Gastrocnemius medialis (tissue), 4 donors: Measurements from ENCODE around the gene TM4SF20. TPM values are rescaled to one million over a fixed set of nuclear protein-coding genes. Genes with fewer than 3 reads are reported as not detected.

Source experiments
- ATAC-seq, 2 donors: fragments of 150-250 bp; one replicate each; pipeline ENCODE4 v1.9.1; 2016
- DNase-seq, 2 donors: peaks; one replicate each; pipeline ENCODE4 v3.0.0-alpha.2; 2019
- H3K27ac ChIP-seq, 4 donors: fragments of 200-600 bp; sonication (generic); 1 replicate in 1 of 4; 2 replicates in 3 of 4; pipeline ENCODE4 v1.5.1; 2016 to 2018; ENCODE audit warnings: mild to moderate bottlenecking in 2 of 4, moderate library complexity in 1 of 4
- H3K27me3 ChIP-seq, 3 donors: fragments of 200-600 bp; sonication (generic) in 2 of 3; 1 replicate in 1 of 3; 2 replicates in 2 of 3; pipeline versions ENCODE4 v1.5.1 to v1.6.0; 2016 to 2019; ENCODE audit warnings: mild to moderate bottlenecking in 1 of 3, moderate library complexity in 1 of 3
- H3K36me3 ChIP-seq, 2 donors: fragments of 200-600 bp; sonication (generic) in 1 of 2; one replicate each; pipeline ENCODE4 v1.5.1; 2017 to 2018
- H3K4me1 ChIP-seq, 2 donors: fragments of 200-600 bp; sonication (generic) in 1 of 2; one replicate each; pipeline ENCODE4 v1.5.1; 2016 to 2017; ENCODE audit warnings: mild to moderate bottlenecking in 2 of 2
- H3K4me3 ChIP-seq, 4 donors: fragments of 200-600 bp; sonication (generic) in 3 of 4; 1 replicate in 1 of 4; 2 replicates in 3 of 4; pipeline ENCODE4 v1.5.1; 2016 to 2019; ENCODE audit warnings: mild to moderate bottlenecking in 2 of 4
- H3K9me3 ChIP-seq, 3 donors: fragments of 200-600 bp; sonication (generic) in 2 of 3; 1 replicate in 1 of 3; 2 replicates in 2 of 3; pipeline ENCODE4 v1.5.1; 2016 to 2019
- POLR2A ChIP-seq, 2 donors: fragments of 450-650 bp; IDR thresholded peaks; one replicate each; pipeline ENCODE4 v1.6.1; 2017; ENCODE audit warnings: antibody characterized with exemption in 2 of 2, mild to moderate bottlenecking in 2 of 2, moderate library complexity in 2 of 2
- in situ Hi-C, 4 donors: fragments of 200-750 bp; cut with MboI; loops; one replicate each; pipeline versions ENCODE4 v1.15.0 to v1.8.0; 2017; ENCODE audit warnings: low sequenced_read_pairs in 4 of 4
- intact Hi-C: fragments of 100-400 bp; cut with DNase I; formaldehyde crosslinking; loops from one replicate; pipeline ENCODE4 v1.15.1; 2023; ENCODE audit warnings: low total_unique reads
- total RNA-seq, 4 donors: library from RNA; depleted of rRNA; stranded (reverse); fragments of >200 nt; gene quantifications; one replicate each; pipeline versions ENCODE4 v1.1.0 to v1.2.3, GENCODE V29; 2016
- TF ChIP-seq, protein P1 (sequence below), 5 experiments: fragments of 450-650 bp in 3 of 5; fragments of 200-600 bp in 2 of 5; sonication (generic) in 2 of 5; IDR thresholded peaks in 4 of 5; conservative IDR thresholded peaks in 1 of 5; 1 replicate in 4 of 5; 2 replicates in 1 of 5; pipeline ENCODE4 v1.5.1; 2016 to 2019; ENCODE audit warnings: antibody characterized with exemption in 5 of 5, mild to moderate bottlenecking in 3 of 5, moderate library complexity in 3 of 5

Gene TM4SF20
- total RNA-seq, 4 donors from 2014 or later = not detected

DNA sequence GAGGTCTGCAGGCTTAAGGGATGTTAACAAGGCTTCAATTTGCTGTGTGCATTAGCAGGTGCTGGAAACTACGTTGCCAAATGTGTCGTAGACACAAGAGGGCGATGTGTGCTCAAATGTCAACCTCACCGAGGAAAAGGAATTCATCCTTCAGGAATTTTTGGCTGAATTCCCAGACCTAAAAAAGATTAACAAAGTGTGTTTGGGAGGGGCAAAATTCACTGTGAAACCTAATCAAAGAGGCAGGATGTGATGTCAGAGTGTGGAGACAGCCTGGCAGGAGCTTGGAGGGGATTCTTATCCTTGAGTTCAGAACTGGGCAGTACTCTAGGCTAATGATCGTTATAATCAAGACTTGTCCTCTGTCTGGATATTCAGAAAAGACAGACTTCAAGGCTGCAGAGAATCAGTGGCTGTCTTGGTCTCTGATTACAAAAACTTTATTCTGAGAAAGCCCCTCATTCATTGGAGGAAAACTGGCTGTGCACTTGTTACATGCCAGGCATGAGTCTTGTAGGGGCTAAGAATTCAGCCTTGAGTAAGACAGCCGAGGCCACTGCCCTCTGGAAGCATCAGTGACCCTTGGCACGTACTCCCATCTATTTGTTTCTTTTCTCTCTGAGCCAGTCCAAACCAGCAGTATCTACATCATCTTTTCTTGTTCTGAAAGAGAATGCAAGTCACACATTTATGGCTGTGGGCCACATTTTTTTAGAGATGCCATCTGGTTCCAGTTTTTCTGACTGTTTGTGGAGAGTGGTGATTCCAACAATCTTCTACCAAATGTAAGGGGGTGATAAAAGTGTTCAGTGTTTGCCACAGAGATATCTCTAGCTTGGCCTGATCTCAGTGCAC lies 27.3 kb upstream of the TM4SF20 start:
- intact Hi-C loops (loop anchor here (1.0 to 2.0 kb wide), 2 partner anchors 66 to 360 kb away; partner anchors contain the start of gene AGFG1), in situ Hi-C loops (loop anchor here in 2 of 4 donors (5.0 to 10.0 kb wide), 2 partner anchors 358 to 361 kb away; no protein-coding TSS in a partner anchor)
- Histone ChIP-seq H3K4me3 (no peak overlapping the region), H3K27ac (peak overlapping the region; percentile 6 to 44 (median 36)), H3K27me3 (no peaks in the 10 kb centered on the region), H3K36me3 (no peaks in the 10 kb centered on the region), H3K4me1 (peaks cover 7 to 13% of the 10 kb centered on the region in 2 donors), H3K9me3 (no peaks in the 10 kb centered on the region)
- TF ChIP-seq, protein P1, sequence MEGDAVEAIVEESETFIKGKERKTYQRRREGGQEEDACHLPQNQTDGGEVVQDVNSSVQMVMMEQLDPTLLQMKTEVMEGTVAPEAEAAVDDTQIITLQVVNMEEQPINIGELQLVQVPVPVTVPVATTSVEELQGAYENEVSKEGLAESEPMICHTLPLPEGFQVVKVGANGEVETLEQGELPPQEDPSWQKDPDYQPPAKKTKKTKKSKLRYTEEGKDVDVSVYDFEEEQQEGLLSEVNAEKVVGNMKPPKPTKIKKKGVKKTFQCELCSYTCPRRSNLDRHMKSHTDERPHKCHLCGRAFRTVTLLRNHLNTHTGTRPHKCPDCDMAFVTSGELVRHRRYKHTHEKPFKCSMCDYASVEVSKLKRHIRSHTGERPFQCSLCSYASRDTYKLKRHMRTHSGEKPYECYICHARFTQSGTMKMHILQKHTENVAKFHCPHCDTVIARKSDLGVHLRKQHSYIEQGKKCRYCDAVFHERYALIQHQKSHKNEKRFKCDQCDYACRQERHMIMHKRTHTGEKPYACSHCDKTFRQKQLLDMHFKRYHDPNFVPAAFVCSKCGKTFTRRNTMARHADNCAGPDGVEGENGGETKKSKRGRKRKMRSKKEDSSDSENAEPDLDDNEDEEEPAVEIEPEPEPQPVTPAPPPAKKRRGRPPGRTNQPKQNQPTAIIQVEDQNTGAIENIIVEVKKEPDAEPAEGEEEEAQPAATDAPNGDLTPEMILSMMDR (IDR thresholded peaks at IDR 0.05 in 4 of 5, conservative IDR thresholded peaks at IDR 0.05 in 1 of 5) = peak in 4 of 5 experiments; percentile 13 to 59 (median 34)
- no peak for TF ChIP-seq POLR2A (IDR thresholded peaks at IDR 0.05)
- ATAC-seq = peak; percentile 63 to 67
- DNase-seq = peak; percentile 10 to 30

DNA sequence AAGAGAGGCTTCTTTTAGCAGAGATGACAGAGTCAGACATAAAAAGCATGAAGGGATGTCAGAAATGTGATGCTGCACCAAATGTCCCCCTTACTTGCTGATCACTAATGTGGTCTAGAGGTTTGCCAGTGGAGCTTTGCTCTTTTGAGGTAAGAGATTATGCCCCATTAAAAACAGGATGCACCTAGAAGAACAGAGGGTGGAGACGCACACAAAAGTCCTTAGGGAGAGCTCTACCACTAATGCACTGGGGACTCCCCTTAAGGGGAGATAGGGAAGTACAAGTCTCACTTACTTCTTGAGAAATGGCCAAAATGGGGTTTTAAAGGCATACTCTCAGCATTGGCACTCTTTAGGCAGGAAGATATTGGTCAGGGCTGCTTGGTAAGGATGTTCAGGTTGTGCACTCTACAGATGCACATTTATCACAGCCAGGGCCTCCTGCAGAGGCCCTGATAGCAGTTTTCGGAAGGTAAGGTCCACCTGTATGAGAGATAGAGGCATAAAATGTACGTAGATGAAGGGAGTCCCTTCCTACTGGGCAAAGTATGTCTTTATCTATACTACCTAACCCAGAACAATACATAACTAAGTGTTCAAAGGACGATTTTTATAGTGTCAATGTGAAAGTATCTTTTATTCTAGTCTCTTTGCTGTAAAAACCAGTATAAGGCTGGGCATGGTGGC lies 25.6 kb upstream of the TM4SF20 start:
- intact Hi-C loops = no loop called here
- no peaks in the 10 kb centered on the region for H3K27me3 ChIP-seq
- DNase-seq = no peak
- H3K4me3 ChIP-seq = no peak overlapping the region
- no peak for ATAC-seq
- H3K4me1 ChIP-seq = peaks cover 7 to 13% of the 10 kb centered on the region in 2 donors
- in situ Hi-C loops = loop anchor here in 2 of 4 donors (5.0 to 10.0 kb wide), 2 partner anchors 360 to 363 kb away; no protein-coding TSS in a partner anchor
- H3K27ac ChIP-seq = no peak overlapping the region
- no peaks in the 10 kb centered on the region for H3K9me3 ChIP-seq
- TF ChIP-seq POLR2A (IDR thresholded peaks at IDR 0.05) = no peak
- TF ChIP-seq, protein P1 (IDR thresholded peaks at IDR 0.05 in 4 of 5, conservative IDR thresholded peaks at IDR 0.05 in 1 of 5) = no peak
- no peaks in the 10 kb centered on the region for H3K36me3 ChIP-seq

DNA sequence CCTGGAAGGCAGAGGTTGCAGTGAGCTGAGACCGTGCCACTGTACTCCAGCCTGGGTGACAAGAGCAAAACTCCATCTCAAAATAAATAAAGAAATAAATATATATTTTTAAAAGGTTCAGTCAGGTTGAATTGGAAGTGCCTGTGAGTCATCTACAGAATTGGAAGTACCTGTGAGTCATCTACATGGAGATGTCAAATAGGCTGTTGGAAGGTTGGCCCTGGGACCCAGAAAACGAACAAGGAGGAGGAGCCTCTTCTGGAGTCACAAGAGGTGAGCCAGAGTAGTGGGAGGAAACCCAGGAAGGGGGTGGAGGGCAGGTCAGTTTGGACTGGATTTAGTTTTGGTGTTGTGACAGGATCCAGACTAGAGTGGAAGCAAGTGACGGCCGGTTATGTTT lies 23.9 kb upstream of the TM4SF20 start:
- in situ Hi-C loops = loop anchor here in 1 of 4 donors (10.0 kb wide), 1 partner anchor 362 kb away; no protein-coding TSS in a partner anchor
- intact Hi-C loops = no loop called here

DNA sequence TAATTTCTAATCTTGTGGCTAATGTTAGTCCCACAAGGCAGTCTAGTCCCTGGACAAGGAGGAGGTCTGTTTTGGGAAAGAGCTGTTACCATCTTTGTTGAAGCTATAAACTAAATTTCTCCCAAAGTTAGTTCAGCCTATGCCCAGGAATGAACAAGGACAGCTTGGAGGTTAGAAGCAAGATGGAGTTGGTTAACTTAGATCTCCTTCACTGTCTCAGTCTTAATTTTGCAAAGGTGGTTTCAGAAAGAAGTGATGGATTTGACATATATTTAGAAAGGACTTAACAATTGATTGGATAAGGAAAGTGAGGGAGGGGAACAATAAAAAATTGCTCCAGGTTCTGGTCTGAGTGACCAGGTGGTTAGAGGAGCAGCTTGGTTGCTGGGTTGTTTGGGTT lies 23.2 kb upstream of the TM4SF20 start:
- TF ChIP-seq, protein P1 (IDR thresholded peaks at IDR 0.05 in 4 of 5, conservative IDR thresholded peaks at IDR 0.05 in 1 of 5) = no peak
- TF ChIP-seq POLR2A (IDR thresholded peaks at IDR 0.05) = no peak
- Histone ChIP-seq H3K4me3 (no peak overlapping the region), H3K36me3 (no peaks in the 10 kb centered on the region), H3K9me3 (no peaks in the 10 kb centered on the region), H3K4me1 (peaks cover 7 to 13% of the 10 kb centered on the region in 2 donors), H3K27me3 (no peaks in the 10 kb centered on the region), H3K27ac (no peak overlapping the region)
- no peak for DNase-seq
- ATAC-seq = no peak
- in situ Hi-C loops (loop anchor here in 1 of 4 donors (10.0 kb wide), 1 partner anchor 362 kb away; no protein-coding TSS in a partner anchor), intact Hi-C loops (no loop called here)

More for the DNA sequence above, 23.9 kb upstream of the TM4SF20 start:
- Histone ChIP-seq H3K27ac (no peak overlapping the region), H3K27me3 (no peaks in the 10 kb centered on the region), H3K4me1 (peaks cover 7 to 13% of the 10 kb centered on the region in 2 donors), H3K9me3 (no peaks in the 10 kb centered on the region), H3K36me3 (no peaks in the 10 kb centered on the region), H3K4me3 (no peak overlapping the region)
- ATAC-seq = no peak
- TF ChIP-seq, protein P1 (IDR thresholded peaks at IDR 0.05 in 4 of 5, conservative IDR thresholded peaks at IDR 0.05 in 1 of 5) = no peak
- no peak for TF ChIP-seq POLR2A (IDR thresholded peaks at IDR 0.05)
- no peak for DNase-seq
